Keratinocyte (primary cell): ENCODE measurements around the gene OR56A1. TPM values are rescaled to one million over a fixed set of nuclear protein-coding genes. Genes with fewer than 3 reads are reported as not detected.
A peak's percentile ranks its signal among the peaks of the same experiment; 100 is the strongest.

Experiments
- DNase-seq: peaks from one replicate; pipeline ENCODE4 v3.0.0-alpha.2; 2011; ENCODE audit warnings: low read depth, missing footprints, low spot score
- FAIRE-seq: peaks from 2 replicates; lab custom pipeline; 2011; peaks lifted over from hg19 to GRCh38; lab: Jason Lieb, UNC
- H2AFZ ChIP-seq: 2 replicates; pipeline ENCODE4 v1.6.0; 2012; ENCODE audit warnings: low read length, control low read depth, inconsistent platforms; ENCODE audit not compliant: control insufficient read depth
- H3K27ac ChIP-seq: 2 replicates; pipeline ENCODE4 v1.5.1; 2011; ENCODE audit warnings: low read length; ENCODE audit not compliant: control insufficient read depth, insufficient read depth
- H3K27me3 ChIP-seq: 3 replicates; pipeline ENCODE4 v1.6.0; 2011; ENCODE audit warnings: low read length; ENCODE audit not compliant: control insufficient read depth, insufficient read depth; ENCODE audit errors: extremely low read depth
- H3K36me3 ChIP-seq, 2 experiments: 2 replicates in 1 of 2; 3 replicates in 1 of 2; pipeline ENCODE4 v1.5.1; 2011; ENCODE audit warnings: low read length in 2 of 2, mild to moderate bottlenecking in 1 of 2; ENCODE audit not compliant: control insufficient read depth in 2 of 2, insufficient read depth in 2 of 2; ENCODE audit errors: extremely low read depth in 1 of 2
- H3K4me1 ChIP-seq: 3 replicates; pipeline ENCODE4 v1.5.1; 2011; ENCODE audit warnings: low read length; ENCODE audit not compliant: control insufficient read depth, insufficient read depth; ENCODE audit errors: extremely low read depth
- H3K4me2 ChIP-seq: 3 replicates; pipeline ENCODE4 v1.6.0; 2011; ENCODE audit warnings: low read depth, low read length; ENCODE audit not compliant: control insufficient read depth, insufficient read depth; ENCODE audit errors: extremely low read depth
- H3K4me3 ChIP-seq, 3 experiments: fragments of 200-600 bp in 1 of 3; sonication (generic) in 1 of 3; 2 replicates in 2 of 3; 3 replicates in 1 of 3; pipeline ENCODE4 v1.5.1; 2011 to 2016; ENCODE audit warnings: low read length in 3 of 3, mild to moderate bottlenecking in 3 of 3, control low read depth in 2 of 3, inconsistent platforms in 1 of 3, low read depth in 1 of 3, mixed read lengths in 1 of 3, mixed run types in 1 of 3, moderate library complexity in 1 of 3; ENCODE audit not compliant: control insufficient read depth in 2 of 3, insufficient read depth in 2 of 3; ENCODE audit errors: extremely low read depth in 1 of 3
- H3K79me2 ChIP-seq: 2 replicates; pipeline ENCODE4 v1.6.0; 2012; ENCODE audit warnings: low read length; ENCODE audit not compliant: control insufficient read depth, insufficient read depth
- H3K9ac ChIP-seq: 3 replicates; pipeline ENCODE4 v1.6.0; 2011; ENCODE audit warnings: low read length; ENCODE audit not compliant: control insufficient read depth, insufficient read depth; ENCODE audit errors: extremely low read depth
- H3K9me1 ChIP-seq: 3 replicates; pipeline ENCODE4 v1.6.0; 2011; ENCODE audit warnings: low read length; ENCODE audit not compliant: control insufficient read depth, insufficient read depth; ENCODE audit errors: extremely low read depth
- H3K9me3 ChIP-seq: 2 replicates; pipeline ENCODE4 v1.5.1; 2012; ENCODE audit warnings: low read depth, low read length; ENCODE audit not compliant: control insufficient read depth
- H4K20me1 ChIP-seq: 3 replicates; pipeline ENCODE4 v1.6.0; 2011; ENCODE audit warnings: low read length; ENCODE audit not compliant: control insufficient read depth, insufficient read depth; ENCODE audit errors: extremely low read depth
- CTCF ChIP-seq, 3 experiments: IDR thresholded peaks in 1 of 3; conservative IDR thresholded peaks in 1 of 3; optimal IDR thresholded peaks in 1 of 3; 2 replicates in 2 of 3; 3 replicates in 1 of 3; pipeline versions ENCODE3 to v1.5.1; 2011; ENCODE audit warnings: low read length in 3 of 3, mild to moderate bottlenecking in 3 of 3, moderate library complexity in 2 of 3, control low read depth in 1 of 3, inconsistent platforms in 1 of 3; ENCODE audit not compliant: insufficient read depth in 2 of 3; ENCODE audit errors: extremely low read depth in 1 of 3
- EZH2 ChIP-seq: IDR thresholded peaks from one replicate; pipeline ENCODE4 v1.6.1; 2012; ENCODE audit warnings: inconsistent platforms, mild to moderate bottlenecking, low read length, moderate library complexity
- dilution Hi-C: fragments of 300-500 bp; cut with MboI; formaldehyde crosslinking; loops from one replicate; pipeline ENCODE4 v1.7.0; 2020; ENCODE audit warnings: low sequenced_read_pairs; ENCODE audit not compliant: extremely low pct_ligation_motif_present
- polyA plus RNA-seq, 5 experiments: library from polyadenylated mRNA; depleted of rRNA in 3 of 5; stranded (reverse) in 3 of 5; stranded (forward) in 1 of 5; unstranded in 1 of 5; fragments of >200 nt; gene quantifications; 1 replicate in 1 of 5; 2 replicates in 3 of 5; 3 replicates in 1 of 5; pipeline versions ENCODE4 v1.2.1 to v1.2.3, GENCODE V29; 2011 to 2012; ENCODE audit warnings: missing spikeins in 2 of 5, low read depth in 1 of 5, low replicate concordance in 1 of 5

Gene OR56A1
- polyA plus RNA-seq, 1 donor (not counting 4 experiments of a cell fraction or from before 2014, with no cell fraction given), result not detected

- no peaks in the 10 kb centered on the region for H3K9me3 ChIP-seq
- TF ChIP-seq EZH2 (no peak), CTCF (optimal IDR thresholded peaks at IDR 0.05 in 1 of 3, IDR thresholded peaks at IDR 0.05 in 1 of 3, conservative IDR thresholded peaks at IDR 0.05 in 1 of 3; ENCODE audit: extremely low read depth in 1 of 3, insufficient read depth in 2 of 3, low read length in 3 of 3) (no peak)
- no peaks in the 10 kb centered on the region for H3K27me3 ChIP-seq
- no peak for FAIRE-seq
- no peak overlapping the region for H3K9ac ChIP-seq
- H3K27ac ChIP-seq, result no peak overlapping the region
- no peaks in the 10 kb centered on the region for H3K9me1 ChIP-seq
- DNase-seq, result no peak
- no peaks in the 10 kb centered on the region for H3K4me1 ChIP-seq
- H4K20me1 ChIP-seq, result no peaks in the 10 kb centered on the region
- no peaks in the 10 kb centered on the region for H3K79me2 ChIP-seq
- no peaks in the 10 kb centered on the region for H3K36me3 ChIP-seq
- no peak overlapping the region for H3K4me3 ChIP-seq
- no peak overlapping the region for H3K4me2 ChIP-seq
- no peak overlapping the region for H2AFZ ChIP-seq
- dilution Hi-C loops, result no loop called here
Observed at GRCh38 chr11:5994791-5995190, 35.8 kb downstream of the OR56A1 start.

GRCh38 chr11:5992604-5993251, 37.8 kb downstream of the OR56A1 start:
- peak; percentile 13 for DNase-seq
- no peaks in the 10 kb centered on the region for H3K4me1 ChIP-seq
- H3K27me3 ChIP-seq, result no peaks in the 10 kb centered on the region
- H3K27ac ChIP-seq, result no peak overlapping the region
- FAIRE-seq, result peak; percentile 17
- H3K9ac ChIP-seq, result no peak overlapping the region
- H3K4me2 ChIP-seq, result no peak overlapping the region
- H3K4me3 ChIP-seq, result no peak overlapping the region
- H4K20me1 ChIP-seq, result no peaks in the 10 kb centered on the region
- dilution Hi-C loops, result no loop called here
- no peaks in the 10 kb centered on the region for H3K9me3 ChIP-seq
- H2AFZ ChIP-seq, result no peak overlapping the region
- H3K79me2 ChIP-seq, result no peaks in the 10 kb centered on the region
- no peaks in the 10 kb centered on the region for H3K9me1 ChIP-seq
- TF ChIP-seq CTCF (optimal IDR thresholded peaks at IDR 0.05 in 1 of 3, IDR thresholded peaks at IDR 0.05 in 1 of 3, conservative IDR thresholded peaks at IDR 0.05 in 1 of 3; ENCODE audit: extremely low read depth in 1 of 3, insufficient read depth in 2 of 3, low read length in 3 of 3) (peak; percentile 54 to 56 (median 55)), EZH2 (no peak)
- no peaks in the 10 kb centered on the region for H3K36me3 ChIP-seq
